Left hindlimb (tissue), 1 donor: ENCODE data around the gene POLR3H.
"Not testable (repeated sequence)": the region's sequence is repeated elsewhere in the genome, so short reads cannot be mapped to it uniquely, and the experiment has no call there.

Experiments
- DNase-seq: peaks from one replicate; pipeline ENCODE4 v3.0.0-alpha.2; 2018

POLR3H gene

DNA sequence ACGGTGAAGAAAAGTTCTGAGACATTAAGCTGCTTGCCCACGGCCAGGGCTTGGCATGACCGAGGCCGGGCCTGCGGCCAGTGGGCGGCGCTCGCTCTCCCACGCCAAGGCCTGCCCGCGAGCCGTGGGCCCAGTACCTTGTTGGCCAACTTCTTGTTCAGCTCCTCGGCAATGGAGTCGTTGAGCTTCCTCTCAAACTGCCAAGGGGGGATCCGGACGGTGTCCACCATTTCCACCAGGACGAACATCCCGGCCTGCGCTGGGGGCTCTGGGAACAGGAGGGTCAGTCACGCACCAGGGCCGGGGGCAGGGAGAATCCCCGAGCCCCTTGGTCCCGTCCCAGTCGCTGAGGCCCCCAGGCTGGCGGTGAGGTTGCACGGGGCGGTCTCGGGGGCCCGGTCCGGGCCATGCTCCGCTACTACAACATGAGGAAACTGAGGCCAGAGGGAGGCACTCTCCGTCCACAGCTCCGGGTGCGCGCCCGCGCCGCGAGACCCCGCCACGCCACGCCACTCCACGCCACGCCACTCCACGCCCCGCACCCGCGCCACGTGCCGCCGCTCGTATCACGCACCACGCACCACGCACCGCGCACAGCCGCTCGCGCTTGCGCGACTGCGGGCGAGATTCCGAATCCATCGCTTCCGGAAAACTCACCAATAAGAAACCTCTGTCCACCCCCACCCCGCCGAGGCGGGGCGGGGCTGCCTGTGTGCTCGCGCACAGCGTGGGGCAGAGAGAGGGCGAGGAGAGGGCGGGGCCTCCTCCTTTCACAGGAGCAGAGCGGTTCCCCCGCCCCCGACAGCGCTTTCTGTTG is at the start of gene POLR3H:
TSS of gene POLR3H (minus strand) at position 617 of the 817 bp plus-strand sequence. CDS start at position 248, 369 bp downstream.
- DNase-seq: peak; percentile 99

- not testable (repeated sequence) for DNase-seq
These were observed 49.2 kb upstream of the POLR3H start for GRCh38 chr22:41593336-41593960.

DNA sequence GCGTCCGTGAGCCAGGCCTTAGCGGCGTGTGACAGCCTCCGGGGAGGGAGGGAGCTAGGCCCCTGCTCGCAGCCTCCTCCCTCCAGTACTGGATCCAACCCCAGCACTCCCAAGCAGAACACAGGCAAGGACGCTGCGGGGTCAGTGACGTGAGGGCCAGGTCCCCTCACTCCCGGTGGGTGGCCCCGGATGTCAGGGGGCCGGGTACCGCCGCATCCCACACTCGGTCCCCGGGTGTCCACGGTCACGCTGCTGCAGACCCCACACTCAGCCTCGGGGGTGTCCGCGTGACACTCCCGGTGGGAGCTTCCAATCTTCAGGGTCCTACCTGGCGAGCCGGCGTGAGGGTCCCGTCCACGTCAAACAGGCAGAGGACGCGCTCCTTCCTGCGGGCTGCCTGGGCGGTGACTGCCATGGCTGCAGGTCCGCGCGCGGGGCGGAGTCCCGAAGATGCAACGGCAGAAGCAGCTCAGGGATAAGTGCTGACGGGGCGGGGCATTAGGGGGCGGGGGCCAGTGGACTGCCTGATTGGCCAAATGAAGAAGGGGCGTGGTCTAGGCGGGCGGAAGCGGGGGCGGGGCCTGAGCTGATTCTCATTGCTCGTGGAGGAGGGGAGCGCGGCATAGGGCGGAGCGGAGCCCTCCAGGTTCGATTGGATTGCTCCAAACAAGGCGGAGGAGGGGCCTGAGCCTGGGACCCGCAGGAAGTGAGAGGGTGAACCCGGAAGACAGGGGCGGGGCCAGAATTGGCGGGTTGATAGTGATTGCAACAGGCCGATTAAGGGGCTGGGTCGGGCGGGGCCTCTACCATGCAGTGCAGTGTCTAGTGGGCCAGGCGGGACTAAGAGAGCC is 45.3 kb upstream of the POLR3H start, which contains the start of gene PMM1:
TSS of gene PMM1 (minus strand) at position 450 of the 851 bp plus-strand sequence. CDS start at position 415, 35 bp downstream.
- peak; percentile 100 for DNase-seq

DNA sequence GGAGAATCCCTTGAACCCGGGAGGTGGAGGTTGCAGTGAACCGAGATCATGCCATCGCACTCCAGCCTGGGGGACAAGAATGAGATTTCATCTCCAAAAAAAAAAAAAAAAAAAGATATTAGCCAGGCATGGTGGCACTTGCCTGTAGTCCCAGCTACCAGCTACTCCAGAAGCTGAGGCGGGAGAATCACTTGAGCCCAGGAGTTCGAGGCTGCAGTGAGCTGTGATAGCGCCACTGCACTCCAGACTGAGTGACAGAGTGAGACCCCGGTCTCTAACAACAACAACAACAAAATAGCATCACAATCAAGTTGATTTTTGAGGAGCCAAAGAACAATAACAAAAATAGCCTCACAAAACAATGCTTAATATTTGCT is 43.1 kb upstream of the POLR3H start:
- DNase-seq: no peak

- no peak for DNase-seq
These were observed 41.6 kb upstream of the POLR3H start for GRCh38 chr22:41585898-41586297.

- DNase-seq: no peak
These were observed 40.6 kb upstream of the POLR3H start for GRCh38 chr22:41584881-41585280.

GRCh38 chr22:41582694-41583093 is 38.4 kb upstream of the POLR3H start:
- no peak for DNase-seq

DNA sequence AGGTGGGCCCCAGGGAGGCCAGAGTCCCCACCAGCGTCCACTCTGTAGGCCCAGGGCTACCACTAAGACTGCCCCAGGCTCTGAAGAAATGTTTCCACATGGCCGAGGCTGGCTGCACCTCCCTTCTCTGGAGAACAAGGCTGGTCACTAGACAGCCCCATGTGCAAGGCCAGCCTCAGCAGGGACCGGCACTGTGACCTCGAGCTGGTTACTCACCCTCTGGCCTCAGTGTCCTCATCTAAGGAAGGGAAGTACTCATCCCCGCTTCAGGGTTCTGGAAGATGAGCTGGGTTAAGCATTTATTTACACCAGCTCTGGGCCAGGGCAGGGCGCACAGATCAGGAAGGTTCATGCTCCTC is 35.7 kb upstream of the POLR3H start:
- DNase-seq: no peak

DNA sequence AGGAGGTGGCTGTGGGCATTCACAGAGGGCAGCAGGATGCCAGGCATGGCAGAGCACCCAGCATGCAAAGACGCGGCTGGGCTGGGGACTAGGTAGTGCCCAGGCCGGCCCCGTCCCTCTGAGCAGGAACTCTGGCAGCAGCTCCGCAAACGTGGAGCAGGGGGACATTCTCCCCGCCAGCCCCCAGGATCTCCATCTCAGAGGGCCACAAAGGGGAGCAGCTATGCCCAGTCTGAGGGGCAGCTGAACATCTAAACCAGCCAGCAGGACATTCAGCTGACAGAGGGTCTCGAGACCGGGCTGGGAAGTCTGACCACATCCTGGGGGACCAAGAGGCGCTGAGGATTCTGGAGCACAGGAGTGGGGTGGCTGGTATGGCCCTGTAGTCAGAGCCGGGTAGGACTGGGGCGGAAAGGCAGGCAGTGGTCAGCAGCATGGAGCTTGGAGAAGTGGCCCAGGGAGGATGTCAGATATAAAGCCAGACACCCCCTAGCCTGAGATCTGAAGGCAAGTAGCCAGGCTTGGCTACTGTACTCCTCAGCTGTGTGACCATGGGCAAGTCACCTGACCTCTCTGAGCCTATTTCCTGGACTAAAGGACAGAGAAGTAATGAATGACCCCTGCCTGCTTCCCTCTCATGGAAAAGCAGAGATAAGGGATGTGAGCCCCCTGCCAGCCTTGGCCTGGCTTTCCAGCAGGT is 35.2 kb upstream of the POLR3H start:
- no peak for DNase-seq

GRCh38 chr22:41578818-41579217 is 34.5 kb upstream of the POLR3H start:
- DNase-seq: no peak

GRCh38 chr22:41578114-41578513 is 33.8 kb upstream of the POLR3H start:
- no peak for DNase-seq

GRCh38 chr22:41576877-41577276 is 32.6 kb upstream of the POLR3H start:
- no peak for DNase-seq

- DNase-seq: no peak
These were observed 31.3 kb upstream of the POLR3H start for GRCh38 chr22:41575533-41575932.

DNA sequence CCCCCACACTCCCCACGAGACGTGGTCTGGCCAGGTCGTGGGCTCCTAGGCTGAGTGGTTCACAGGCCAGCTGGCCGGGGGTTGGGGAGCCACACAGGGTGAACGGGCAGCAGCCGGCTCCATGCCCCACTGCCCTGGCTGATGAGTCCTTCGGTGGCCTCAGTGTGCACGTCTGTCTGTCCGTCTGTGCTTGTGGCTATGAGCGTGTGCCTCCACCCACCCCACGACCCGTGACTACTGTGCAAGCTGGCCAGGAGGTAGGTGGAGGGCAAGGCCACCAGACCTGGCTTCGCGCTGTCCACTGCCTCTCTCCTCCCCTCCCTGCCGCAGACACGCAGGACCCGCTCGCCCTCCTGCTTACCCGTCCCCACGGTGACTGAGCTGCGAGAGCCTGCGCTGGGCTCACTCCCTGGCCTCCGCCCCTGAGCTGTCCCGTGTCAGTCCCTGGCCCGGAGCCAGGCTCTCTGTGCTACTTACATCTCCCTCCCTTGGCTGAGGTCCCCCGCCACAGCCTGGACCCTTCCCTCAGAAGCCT is 30.6 kb upstream of the POLR3H start:
- no peak for DNase-seq

- no peak for DNase-seq
These were observed 29.4 kb upstream of the POLR3H start for GRCh38 chr22:41573677-41574076.

- not testable (repeated sequence) for DNase-seq
These were observed 28.0 kb upstream of the POLR3H start for GRCh38 chr22:41572305-41572704.

DNA sequence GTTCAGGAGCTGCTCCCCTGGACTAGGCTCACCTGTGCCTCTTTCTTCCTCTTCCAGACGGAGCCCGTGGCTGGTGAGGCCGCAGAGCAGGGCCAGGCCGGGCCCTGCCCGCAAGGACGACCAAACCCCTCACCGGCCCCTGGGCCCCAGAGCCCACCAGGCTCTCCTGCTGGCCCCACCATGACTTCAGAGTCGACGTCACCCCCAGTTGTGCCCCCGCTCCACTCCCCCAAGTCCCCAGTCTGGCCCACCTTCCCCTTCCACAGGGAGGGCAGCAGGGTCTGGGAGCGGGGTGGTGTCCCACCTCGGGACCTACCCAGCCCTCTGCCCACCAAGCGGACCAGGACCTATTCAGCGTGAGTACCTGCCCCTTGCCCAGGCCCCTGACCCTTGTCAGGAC is 27.5 kb upstream of the POLR3H start:
- no peak for DNase-seq

DNA sequence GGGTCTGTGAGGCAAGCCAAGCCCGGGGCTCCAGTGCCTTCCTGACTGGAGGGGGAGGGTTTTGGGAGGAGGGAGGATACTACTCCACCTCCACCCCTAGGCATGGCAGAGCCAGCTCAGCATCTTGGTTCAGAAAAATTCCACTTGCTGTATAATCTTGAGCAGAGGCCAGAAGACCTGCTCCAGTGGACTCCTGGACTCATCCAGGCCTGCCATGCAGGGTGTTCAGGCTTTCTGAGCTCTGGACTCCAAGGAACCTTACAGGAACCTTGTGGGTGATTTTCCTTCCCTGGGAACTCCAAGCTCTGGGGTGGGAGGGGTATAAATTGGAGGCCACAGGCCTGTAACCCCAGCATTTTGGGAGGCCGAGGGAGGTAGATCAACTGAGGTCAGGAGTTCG is 26.0 kb upstream of the POLR3H start:
- DNase-seq: no peak

GRCh38 chr22:41568811-41569210 is 24.5 kb upstream of the POLR3H start:
- DNase-seq: no peak

GRCh38 chr22:41567512-41567768 is 23.2 kb upstream of the POLR3H start:
- DNase-seq: no peak

GRCh38 chr22:41565403-41566054 is 21.3 kb upstream of the POLR3H start:
- no peak for DNase-seq

DNA sequence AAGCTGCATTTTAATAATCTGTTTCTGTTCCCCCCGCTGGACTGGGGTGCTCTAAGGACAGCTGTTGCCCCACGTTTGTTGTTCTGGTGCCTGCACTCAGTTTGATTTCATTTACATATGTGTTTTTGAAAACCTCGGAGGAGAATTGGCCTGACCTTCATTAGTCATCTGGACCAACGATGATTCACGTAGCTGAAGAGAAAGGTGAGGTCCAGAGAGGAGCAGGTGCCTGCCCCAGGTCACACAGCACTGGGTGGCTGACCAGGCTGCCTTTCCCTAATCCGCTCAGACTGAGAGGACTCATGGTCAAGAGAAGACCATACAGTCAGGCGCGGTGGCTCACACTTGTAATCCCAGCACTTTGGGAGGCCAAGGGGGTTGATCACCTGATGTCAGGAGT is 20.3 kb upstream of the POLR3H start:
- DNase-seq: no peak
